Kidney epithelial cell (primary cell): ENCODE results near the gene ABR. TPM values are rescaled to one million over a fixed set of nuclear protein-coding genes. Genes with fewer than 3 reads are reported as not detected.

Source experiments
- DNase-seq: peaks from one replicate; pipeline ENCODE4 v3.0.0-alpha.2; 2010; ENCODE audit warnings: low read depth
- H3K27me3 ChIP-seq: 2 replicates; pipeline ENCODE4 v1.6.0; 2011; ENCODE audit warnings: low read length; ENCODE audit not compliant: control insufficient read depth, insufficient read depth
- H3K36me3 ChIP-seq: 2 replicates; pipeline ENCODE4 v1.5.1; 2011; ENCODE audit warnings: low read length; ENCODE audit not compliant: control insufficient read depth, insufficient read depth
- H3K4me3 ChIP-seq: 2 replicates; pipeline ENCODE4 v1.5.1; 2011; ENCODE audit warnings: low read depth, mild to moderate bottlenecking, control low read depth, low read length
- CTCF ChIP-seq: IDR thresholded peaks from 2 replicates; pipeline ENCODE4 v1.5.1; 2011; ENCODE audit warnings: mild to moderate bottlenecking, moderate library complexity, low read length, control low read depth, inconsistent platforms; ENCODE audit not compliant: insufficient read depth, poor library complexity, severe bottlenecking
- total RNA-seq: library from RNA; depleted of rRNA; stranded (reverse); fragments of >200 nt; gene quantifications from 2 replicates; pipeline ENCODE4 v1.2.3, GENCODE V29; 2015

Gene ABR
- total RNA-seq, 1 donor from 2014 or later = 141 TPM

- H3K4me3 ChIP-seq = no peak overlapping the region
- no peaks in the 10 kb centered on the region for H3K36me3 ChIP-seq
- H3K27me3 ChIP-seq = no peaks in the 10 kb centered on the region
- no peak for TF ChIP-seq CTCF
- DNase-seq = no peak
These were observed 28.7 kb downstream of the ABR start for GRCh38 chr17:1150863-1151600.

- H3K36me3 ChIP-seq = no peaks in the 10 kb centered on the region
- no peaks in the 10 kb centered on the region for H3K27me3 ChIP-seq
- no peak for DNase-seq
- H3K4me3 ChIP-seq = no peak overlapping the region
- TF ChIP-seq CTCF = no peak
These were observed 29.9 kb downstream of the ABR start for GRCh38 chr17:1149869-1150268.

- peak; percentile 79 for TF ChIP-seq CTCF
These were observed 32.1 kb downstream of the ABR start for GRCh38 chr17:1147664-1148063.

GRCh38 chr17:1146561-1147265 lies 33.1 kb downstream of the ABR start:
- H3K4me3 ChIP-seq = no peak overlapping the region
- no peaks in the 10 kb centered on the region for H3K36me3 ChIP-seq
- no peaks in the 10 kb centered on the region for H3K27me3 ChIP-seq
- no peak for DNase-seq
- no peak for TF ChIP-seq CTCF

More at GRCh38 chr17:1147664-1148063, 32.1 kb downstream of the ABR start:
- Histone ChIP-seq H3K4me3 (no peak overlapping the region), H3K36me3 (no peaks in the 10 kb centered on the region), H3K27me3 (no peaks in the 10 kb centered on the region)
- DNase-seq = no peak

GRCh38 chr17:1145311-1145986 lies 34.3 kb downstream of the ABR start:
- no peaks in the 10 kb centered on the region for H3K36me3 ChIP-seq
- TF ChIP-seq CTCF = no peak
- H3K4me3 ChIP-seq = no peak overlapping the region
- DNase-seq = no peak
- no peaks in the 10 kb centered on the region for H3K27me3 ChIP-seq
